Ovary (tissue), 3 donors: ENCODE results near the gene NR2F2.

Source experiments
- CTCF ChIP-seq, 3 donors: fragments of 450-650 bp in 2 of 3; fragments of 200-600 bp in 1 of 3; IDR thresholded peaks; one replicate each; pipeline versions ENCODE4 v1.5.1 to v1.8.0; 2016 to 2022; ENCODE audit warnings: antibody characterized with exemption in 3 of 3, mild to moderate bottlenecking in 1 of 3
- EP300 ChIP-seq: sonication (generic); formaldehyde crosslinking; IDR thresholded peaks from one replicate; pipeline ENCODE4 v1.6.1; 2017; ENCODE audit warnings: antibody characterized with exemption
- donor health status: DM: no; HTN: no; CAD: no.

GRCh38 chr15:96366526-96366877 lies 36.0 kb downstream of the NR2F2 start:
- TF ChIP-seq CTCF (IDR thresholded peaks at IDR 0.05) = no peak
- TF ChIP-seq EP300 = no peak
